DOHH2 (cell line): ENCODE results near the gene SMIM44.

Experiments used
- H3F3A ChIP-seq: fragments of 200-600 bp; sonication (generic), shearing (Covaris generic); 2 replicates; pipeline ENCODE4 v1.6.0; 2016; ENCODE audit warnings: antibody characterized with exemption, mild to moderate bottlenecking; ENCODE audit not compliant: control insufficient read depth, insufficient read depth
- H3K27ac ChIP-seq: fragments of 200-600 bp; sonication (generic); 2 replicates; pipeline ENCODE4 v1.5.1; 2014; ENCODE audit warnings: low read depth, mild to moderate bottlenecking, low read length, moderate library complexity
- H3K27me3 ChIP-seq: fragments of 200-600 bp; sonication (generic); 2 replicates; pipeline ENCODE4 v1.6.1; 2014; ENCODE audit warnings: mild to moderate bottlenecking, low read length, mixed read lengths; ENCODE audit not compliant: control insufficient read depth
- H3K36me3 ChIP-seq: fragments of 200-600 bp; sonication (generic); 2 replicates; pipeline ENCODE4 v1.6.1; 2014; ENCODE audit warnings: mild to moderate bottlenecking, low read length, moderate library complexity, mixed read lengths; ENCODE audit not compliant: control insufficient read depth
- H3K4me1 ChIP-seq: fragments of 200-600 bp; sonication (generic); 2 replicates; pipeline ENCODE4 v1.6.1; 2014; ENCODE audit warnings: mild to moderate bottlenecking, low read length, mixed read lengths; ENCODE audit not compliant: control insufficient read depth
- H3K4me2 ChIP-seq: fragments of 200-600 bp; sonication (generic); 2 replicates; pipeline ENCODE4 v1.6.0; 2014; ENCODE audit warnings: mild to moderate bottlenecking, low read length, moderate library complexity
- H3K4me3 ChIP-seq: fragments of 200-600 bp; sonication (generic); 2 replicates; pipeline ENCODE4 v1.5.1; 2014; ENCODE audit warnings: mild to moderate bottlenecking, low read length, mixed read lengths
- H3K79me2 ChIP-seq: fragments of 200-600 bp; sonication (generic); 2 replicates; pipeline ENCODE4 v1.6.1; 2014; ENCODE audit warnings: mild to moderate bottlenecking, low read length, mixed read lengths; ENCODE audit not compliant: control insufficient read depth
- H3K9me2 ChIP-seq: fragments of 200-600 bp; sonication (generic); replicated peaks from 2 replicates; pipeline ENCODE4 v1.6.1; 2014; ENCODE audit warnings: mild to moderate bottlenecking, low read length, mixed read lengths; ENCODE audit not compliant: control insufficient read depth
- H3K9me3 ChIP-seq: fragments of 200-600 bp; sonication (generic); 2 replicates; pipeline ENCODE4 v1.6.1; 2014; ENCODE audit warnings: antibody characterized with exemption, low read length, mixed read lengths; ENCODE audit not compliant: control insufficient read depth, insufficient read depth
- H4K20me1 ChIP-seq: fragments of 200-600 bp; sonication (generic); 2 replicates; pipeline ENCODE4 v1.6.0; 2014; ENCODE audit warnings: low read depth, mild to moderate bottlenecking, antibody characterized with exemption, low read length, moderate library complexity; ENCODE audit not compliant: control insufficient read depth, insufficient read depth
- CTCF ChIP-seq: fragments of 200-600 bp; sonication (generic); IDR thresholded peaks from one replicate; pipeline ENCODE4 v1.5.1; 2014; ENCODE audit warnings: antibody characterized with exemption, mild to moderate bottlenecking, low read depth, low read length; ENCODE audit not compliant: poor library complexity, severe bottlenecking
- EZH2phosphoT487 ChIP-seq: fragments of 200-600 bp; sonication (generic); IDR thresholded peaks from 2 replicates; pipeline ENCODE4 v1.6.1; 2017; ENCODE audit warnings: borderline replicate concordance, mild to moderate bottlenecking, antibody characterized with exemption, low read length, moderate library complexity, mixed read lengths

Gene SMIM44

GRCh38 chr19:3524904-3525451 lies 41.7 kb upstream of the SMIM44 start:
- Histone ChIP-seq H3K9me3 (no peaks in the 10 kb centered on the region), H3F3A (no peaks in the 10 kb centered on the region), H4K20me1 (peaks cover 3% of the 10 kb centered on the region; the same call in 1 of the 2 replicates), H3K27ac (no peak overlapping the region), H3K79me2 (peaks cover 23% of the 10 kb centered on the region), H3K36me3 (peaks cover 35% of the 10 kb centered on the region; the same call in 1 of the 2 replicates), H3K9me2 (no peaks in the 10 kb centered on the region), H3K27me3 (no peaks in the 10 kb centered on the region), H3K4me2 (no peak overlapping the region), H3K4me1 (no peaks in the 10 kb centered on the region), H3K4me3 (no peak overlapping the region)
- no peak for TF ChIP-seq EZH2phosphoT487
- TF ChIP-seq CTCF, result no peak

DNA sequence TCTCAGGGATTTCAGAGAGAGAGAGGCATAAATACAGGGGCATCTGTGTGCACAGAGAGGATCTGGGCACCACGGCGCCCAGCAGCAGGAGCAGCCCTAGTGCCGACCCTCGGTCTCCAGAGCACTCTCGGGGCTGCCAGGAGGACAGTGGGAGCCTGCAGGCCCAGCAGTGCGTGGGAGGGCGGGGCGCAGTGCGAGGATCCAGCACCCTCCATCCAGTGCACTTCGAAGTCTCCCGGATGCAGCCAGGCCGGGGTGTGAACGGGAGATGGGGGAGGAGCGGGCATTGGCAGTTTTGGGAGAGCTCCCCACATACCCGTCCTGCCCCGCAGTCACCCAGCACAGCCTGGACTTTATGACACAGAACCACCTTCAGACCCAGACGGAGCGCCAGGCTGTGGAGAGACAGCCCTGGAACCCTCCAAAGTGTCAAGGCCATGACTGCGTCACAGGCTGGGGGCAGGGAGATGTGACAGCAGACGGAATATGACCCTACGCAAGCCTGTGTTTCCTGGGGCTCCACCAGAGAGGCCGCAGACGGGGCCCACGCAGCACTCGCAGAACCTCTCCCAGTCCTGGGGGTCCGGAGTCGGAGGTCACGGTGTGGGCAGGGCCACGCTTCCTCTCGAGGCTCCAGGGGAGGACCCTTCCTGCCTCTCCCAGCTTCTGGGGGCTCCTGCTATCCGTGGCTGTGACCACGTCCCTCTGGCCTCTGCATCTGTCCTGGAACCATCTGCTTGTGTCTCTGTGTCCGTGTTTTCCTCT lies 41.0 kb upstream of the SMIM44 start:
- Histone ChIP-seq H3K27me3 (no peaks in the 10 kb centered on the region), H3K9me2 (no peaks in the 10 kb centered on the region), H3K4me2 (no peak overlapping the region), H3K9me3 (no peaks in the 10 kb centered on the region), H4K20me1 (peaks cover 3% of the 10 kb centered on the region; the same call in 1 of the 2 replicates), H3K4me1 (no peaks in the 10 kb centered on the region), H3K79me2 (peaks cover 30% of the 10 kb centered on the region), H3K4me3 (no peak overlapping the region), H3K27ac (no peak overlapping the region), H3K36me3 (peaks cover 35% of the 10 kb centered on the region; the same call in 1 of the 2 replicates), H3F3A (no peaks in the 10 kb centered on the region)
- TF ChIP-seq CTCF (no peak), EZH2phosphoT487 (no peak)

DNA sequence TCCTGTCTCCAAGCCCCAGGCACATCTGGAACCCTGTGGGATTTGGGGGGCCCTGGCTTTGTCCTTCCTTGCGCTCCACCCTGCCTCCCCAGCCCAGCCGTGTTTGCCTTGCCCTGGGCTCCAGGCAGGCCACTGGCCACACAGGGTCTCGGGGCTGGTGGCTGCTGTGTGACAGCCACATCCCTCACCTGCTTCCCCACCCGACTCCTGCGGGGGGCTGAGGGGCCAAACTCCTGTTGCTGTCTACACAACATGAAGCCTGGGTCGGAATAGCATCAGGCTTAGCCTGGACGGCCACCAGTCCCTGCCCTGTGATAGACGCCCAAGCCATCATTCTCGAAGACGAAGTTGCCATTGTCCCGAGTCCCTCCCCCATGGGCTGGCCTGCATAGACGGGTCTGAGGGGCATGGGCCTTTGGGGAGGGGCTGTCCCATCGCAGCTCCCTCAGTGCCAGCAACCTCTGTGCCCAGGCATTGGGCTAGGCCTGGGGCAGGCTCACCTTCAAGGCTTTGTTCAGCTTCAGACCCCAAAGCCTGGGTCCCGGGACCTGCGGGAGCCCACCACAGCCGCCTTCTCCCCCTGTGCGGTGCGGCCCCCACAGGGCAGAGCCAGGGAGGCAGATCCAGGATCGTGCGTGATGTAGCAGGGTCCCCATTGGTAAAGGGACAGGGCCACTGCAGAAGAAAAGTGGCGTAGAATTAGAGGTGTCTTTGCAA lies 40.3 kb upstream of the SMIM44 start:
- peaks cover 43% of the 10 kb centered on the region; the same call in 1 of the 2 replicates for H3K36me3 ChIP-seq
- no peaks in the 10 kb centered on the region for H3F3A ChIP-seq
- H3K4me3 ChIP-seq, result no peak overlapping the region
- no peak overlapping the region for H3K4me2 ChIP-seq
- H3K9me2 ChIP-seq, result no peaks in the 10 kb centered on the region
- no peaks in the 10 kb centered on the region for H3K27me3 ChIP-seq
- peaks cover 4% of the 10 kb centered on the region; the same call in 1 of the 2 replicates for H4K20me1 ChIP-seq
- no peaks in the 10 kb centered on the region for H3K9me3 ChIP-seq
- no peak overlapping the region for H3K27ac ChIP-seq
- H3K79me2 ChIP-seq, result peaks cover 38% of the 10 kb centered on the region
- no peak for TF ChIP-seq CTCF
- no peak for TF ChIP-seq EZH2phosphoT487
- H3K4me1 ChIP-seq, result no peaks in the 10 kb centered on the region
